HL-60 (cell line): ENCODE data around the gene TBC1D14.

Source experiments
- DNase-seq, 2 experiments: peaks; one replicate each; pipeline ENCODE4 v3.0.0-alpha.2; 2010 to 2020; ENCODE audit warnings: low read depth in 1 of 2, low spot score in 1 of 2
- H3K27ac ChIP-seq: fragments of 250-450 bp; sonication (Bioruptor Pico); replicated peaks from 2 replicates; pipeline ENCODE4 v1.5.1; 2020; ENCODE audit warnings: mild to moderate bottlenecking, moderate library complexity
- H3K27me3 ChIP-seq: fragments of 250-450 bp; sonication (Bioruptor Pico); 2 replicates; pipeline ENCODE4 v1.5.1; 2021; ENCODE audit warnings: mild to moderate bottlenecking, moderate library complexity; ENCODE audit not compliant: insufficient read depth, poor library complexity, severe bottlenecking
- H3K4me3 ChIP-seq: replicated peaks from 2 replicates; pipeline ENCODE4 v1.5.1; 2011; ENCODE audit warnings: mild to moderate bottlenecking, control low read depth, low read length; ENCODE audit not compliant: insufficient read depth
- CTCF ChIP-seq: IDR thresholded peaks from one replicate; pipeline ENCODE4 v1.5.1; 2011; ENCODE audit warnings: low read length, control low read depth, inconsistent platforms; ENCODE audit not compliant: insufficient read depth
- GABPA ChIP-seq: IDR thresholded peaks from 2 replicates; pipeline ENCODE4 v1.6.1; 2012; ENCODE audit warnings: low read depth
- POLR2AphosphoS5 ChIP-seq: IDR thresholded peaks from 2 replicates; pipeline ENCODE4 v1.6.1; 2012; ENCODE audit warnings: low read depth
- REST ChIP-seq: IDR thresholded peaks from 2 replicates; pipeline ENCODE4 v1.6.1; 2012; ENCODE audit warnings: low read depth; ENCODE audit not compliant: insufficient replicate concordance
- SPI1 ChIP-seq: IDR thresholded peaks from 2 replicates; pipeline ENCODE4 v1.6.1; 2012; ENCODE audit warnings: low read depth, mild to moderate bottlenecking, borderline replicate concordance

Gene TBC1D14

GRCh38 chr4:7000421-7001176 is 91.0 kb downstream of the TBC1D14 start:
- no peak for DNase-seq
- TF ChIP-seq CTCF: no peak
- no peak overlapping the region for H3K27ac ChIP-seq

GRCh38 chr4:7001271-7001670 is 91.6 kb downstream of the TBC1D14 start:
- no peaks in the 10 kb centered on the region for H3K27me3 ChIP-seq
- TF ChIP-seq CTCF (no peak), SPI1 (no peak), REST (no peak), POLR2AphosphoS5 (no peak), GABPA (no peak)
- no peak overlapping the region for H3K4me3 ChIP-seq
- no peak overlapping the region for H3K27ac ChIP-seq
- no peak for DNase-seq

More at GRCh38 chr4:7000421-7001176, 91.0 kb downstream of the TBC1D14 start:
- Histone ChIP-seq H3K4me3 (no peak overlapping the region), H3K27me3 (no peaks in the 10 kb centered on the region)

GRCh38 chr4:7002336-7002735 is 92.7 kb downstream of the TBC1D14 start:
- DNase-seq: no peak
- Histone ChIP-seq H3K4me3 (no peak overlapping the region), H3K27me3 (no peaks in the 10 kb centered on the region), H3K27ac (no peak overlapping the region)
- TF ChIP-seq CTCF: no peak
- no peak for TF ChIP-seq REST
- TF ChIP-seq SPI1: no peak

- no peak overlapping the region for H3K4me3 ChIP-seq
- no peaks in the 10 kb centered on the region for H3K27me3 ChIP-seq
- H3K27ac ChIP-seq: no peak overlapping the region
- DNase-seq: no peak
- TF ChIP-seq REST: no peak
- no peak for TF ChIP-seq POLR2AphosphoS5
- TF ChIP-seq CTCF: no peak
- TF ChIP-seq GABPA: no peak
- no peak for TF ChIP-seq SPI1
Measured at GRCh38 chr4:7003176-7003878, 93.7 kb downstream of the TBC1D14 start.
